ENCODE measurements around the gene SYCP3. TPM values are rescaled to one million over a fixed set of nuclear protein-coding genes. Genes with fewer than 3 reads are reported as not detected.
"Not testable (repeated sequence)": the region's sequence is repeated elsewhere in the genome, so short reads cannot be mapped to it uniquely, and the experiment has no call there.

SYCP3 gene
- total RNA-seq, 2 donors from 2014 or later: not detected

GRCh38 chr12:101695706-101696105 lies 43.6 kb downstream of the SYCP3 start:
- no peak for DNase-seq
- no peak for ATAC-seq
- intact Hi-C loops (cut with DNase I): no loop called here

- intact Hi-C loops (cut with DNase I): no loop called here
These were observed 44.3 kb downstream of the SYCP3 start for GRCh38 chr12:101694986-101695385.

GRCh38 chr12:101694297-101694848 lies 44.9 kb downstream of the SYCP3 start:
- ATAC-seq (no peak), DNase-seq (no peak)
- intact Hi-C loops (cut with DNase I): no loop called here

More at GRCh38 chr12:101694986-101695385, 44.3 kb downstream of the SYCP3 start:
- no peak for DNase-seq
- no peak for ATAC-seq

- ATAC-seq: no peak
- intact Hi-C loops (cut with DNase I): no loop called here
- no peak for DNase-seq
These were observed 47.7 kb downstream of the SYCP3 start for GRCh38 chr12:101691503-101692096.

GRCh38 chr12:101690544-101691098 lies 48.6 kb downstream of the SYCP3 start:
- intact Hi-C loops (cut with DNase I): no loop called here
- ATAC-seq (no peak), DNase-seq (no peak)

- DNase-seq (no peak), ATAC-seq (no peak)
- intact Hi-C loops (cut with DNase I): no loop called here
These were observed 53.1 kb downstream of the SYCP3 start for GRCh38 chr12:101686176-101686575.

- ATAC-seq (no peak), DNase-seq (no peak)
- intact Hi-C loops (cut with DNase I): no loop called here
These were observed 54.2 kb downstream of the SYCP3 start for GRCh38 chr12:101685092-101685491.

- DNase-seq; intact Hi-C loops (cut with DNase I): not testable (repeated sequence)
These were observed 57.6 kb downstream of the SYCP3 start for GRCh38 chr12:101681627-101682026.

GRCh38 chr12:101680647-101681046 lies 58.6 kb downstream of the SYCP3 start:
- intact Hi-C loops (cut with DNase I): no loop called here
- no peak for DNase-seq
- peak; percentile 21 to 73 for ATAC-seq

More at GRCh38 chr12:101681627-101682026, 57.6 kb downstream of the SYCP3 start:
- ATAC-seq: not testable (repeated sequence)

GRCh38 chr12:101680240-101680639 lies 59.0 kb downstream of the SYCP3 start:
- intact Hi-C loops (cut with DNase I): no loop called here
- DNase-seq (no peak), ATAC-seq (peak; percentile 69 to 85)

Other genes with a start within 250 kb of the SYCP3 start
- 10 to 100 TPM in 1 of 2 donors, 1 to 10 TPM in 1; 5.6 to 10.2 TPM for gene MYBPC1, start 144.5 kb downstream of the SYCP3 start, total RNA-seq
- gene CHPT1, start 41.8 kb downstream of the SYCP3 start, total RNA-seq: 100 to 1,000 TPM in 1 of 2 donors, 10 to 100 TPM in 1; 90.8 to 132 TPM
- gene GNPTAB, start 91.5 kb upstream of the SYCP3 start, total RNA-seq: 10 to 100 TPM; 41.1 to 45.1 TPM
- 10 to 100 TPM in 1 of 2 donors, 1 to 10 TPM in 1; 9.4 to 14.2 TPM for gene DRAM1, start 138.1 kb upstream of the SYCP3 start, total RNA-seq

Data from left cardiac atrium (tissue), 4 donors.